Activated T-helper 17 cell treated with anti-CD3 and anti-CD28 coated beads, Interleukin-2, amount 50 U/mL, for 72 hours (primary cell): ENCODE data around the gene FCGR2B. TPM values are rescaled to one million over a fixed set of nuclear protein-coding genes. Genes with fewer than 3 reads are reported as not detected.

Experiments
- total RNA-seq, 2 donors: library from RNA; stranded (reverse); gene quantifications; one replicate each; pipeline ENCODE4 v1.2.3, GENCODE V29; 2022

FCGR2B gene
- total RNA-seq, 2 donors from 2014 or later, result 0.13 TPM; not detected in 1

Other genes starting within 250 kb of the FCGR2B start
- gene FCGR2A, start 157.7 kb upstream of the FCGR2B start, total RNA-seq, result not detected
- under 1 TPM; 0.37 to 0.41 TPM for gene HSPA6, start 138.6 kb upstream of the FCGR2B start, total RNA-seq
- not detected for gene FCGR3A, start 113.3 kb upstream of the FCGR2B start, total RNA-seq
- gene FCGR3B, start 32.0 kb upstream of the FCGR2B start, total RNA-seq, result not detected
- gene FCRLA, start 44.1 kb downstream of the FCGR2B start, total RNA-seq, result not detected
- gene FCRLB, start 58.4 kb downstream of the FCGR2B start, total RNA-seq, result not detected
- gene DUSP12, start 86.6 kb downstream of the FCGR2B start, total RNA-seq, result 10 to 100 TPM; 12.0 to 16.7 TPM
- 10 to 100 TPM; 17.5 to 24.9 TPM for gene ATF6, start 103.2 kb downstream of the FCGR2B start, total RNA-seq